DND-41 (cell line): Measurements from ENCODE around the gene VASP.

ENCODE experiments used
- CTCF ChIP-seq: IDR thresholded peaks from 2 replicates; pipeline ENCODE4 v1.5.1; 2012; ENCODE audit warnings: borderline replicate concordance, low read length, moderate library complexity, mild to moderate bottlenecking; ENCODE audit not compliant: poor library complexity, severe bottlenecking; ENCODE audit errors: extremely low read depth
- EZH2 ChIP-seq: IDR thresholded peaks from 3 replicates; pipeline ENCODE4 v1.6.1; 2012; ENCODE audit warnings: borderline replicate concordance, low read depth, mild to moderate bottlenecking, moderate library complexity, low read length, inconsistent platforms; ENCODE audit not compliant: severe bottlenecking

DNA sequence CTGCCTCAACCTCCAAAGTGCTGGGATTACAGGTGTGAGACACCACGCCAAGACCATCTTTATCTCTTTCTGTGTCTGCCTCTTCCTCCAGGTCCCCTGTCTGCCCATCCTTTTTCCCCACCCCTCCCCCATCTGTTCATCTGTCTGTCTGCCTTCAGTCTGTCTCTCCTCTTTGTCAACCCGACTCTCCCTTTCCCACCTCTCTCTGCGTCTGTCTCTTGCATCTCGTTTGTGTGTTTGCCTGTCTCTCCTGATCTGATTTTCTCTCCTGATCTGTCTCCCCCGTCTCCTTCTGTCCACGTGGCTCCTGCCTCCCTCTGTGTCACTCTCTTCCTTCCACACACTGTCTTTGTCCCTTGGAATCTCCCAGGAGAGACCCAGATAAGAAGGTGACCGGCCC, 10.0 kb downstream of the VASP start:
- TF ChIP-seq CTCF (no peak), EZH2 (no peak)
